Psoas muscle (tissue), 8 donors: Measurements from ENCODE around the gene IL1RL1. TPM values are rescaled to one million over a fixed set of nuclear protein-coding genes. Genes with fewer than 3 reads are reported as not detected.

Experiments
- ATAC-seq, 4 donors: fragments of 200-7000 bp; cut with Tn5 transposase; one replicate each; pipeline ENCODE4 v1.9.1; 2020; ENCODE audit warnings: moderate library complexity in 3 of 4, mild to moderate bottlenecking in 2 of 4
- DNase-seq, 2 donors: peaks; one replicate each; pipeline ENCODE4 v3.0.0-alpha.2; 2020
- H3K27ac ChIP-seq: fragments of 200-600 bp; one replicate; pipeline ENCODE4 v1.8.0; 2022
- H3K27me3 ChIP-seq, 3 donors: fragments of 200-600 bp in 1 of 3; one replicate each; pipeline versions ENCODE4 v1.6.1 to v1.8.0; 2013 to 2022; ENCODE audit warnings: low read length in 2 of 3, mild to moderate bottlenecking in 2 of 3, moderate library complexity in 1 of 3; ENCODE audit not compliant: insufficient read depth in 3 of 3
- H3K36me3 ChIP-seq, 2 donors: fragments of 200-600 bp in 1 of 2; one replicate each; pipeline versions ENCODE4 v1.6.1 to v1.8.0; 2013 to 2022; ENCODE audit warnings: low read depth in 1 of 2, mild to moderate bottlenecking in 1 of 2, moderate library complexity in 1 of 2; ENCODE audit not compliant: insufficient read depth in 1 of 2
- H3K4me1 ChIP-seq: fragments of 200-600 bp; one replicate; pipeline ENCODE4 v1.8.0; 2022
- H3K4me3 ChIP-seq: fragments of 200-600 bp; one replicate; pipeline ENCODE4 v1.8.0; 2022; ENCODE audit warnings: mild to moderate bottlenecking
- H3K9me3 ChIP-seq: fragments of 200-600 bp; one replicate; pipeline ENCODE4 v1.8.0; 2022
- WGBS, 3 donors: extraction: QIAGEN DNeasy Blood & Tissue Kit; methylation state at CpG; one replicate each; pipeline versions ENCODE4 v1.1.6 to v1.1.7; 2013; 5-methylcytosine and 5-hydroxymethylcytosine counted together
- intact Hi-C, 2 donors: fragments of 100-400 bp; cut with DNase I; formaldehyde crosslinking; loops; one replicate each; pipeline versions ENCODE4 v1.11.0 to v1.14.2; 2022
- polyA plus RNA-seq, 3 donors: library from polyadenylated mRNA; stranded (reverse); fragments of 200-250 nt; gene quantifications; one replicate each; pipeline ENCODE4 v1.2.3, GENCODE V29; 2013
- total RNA-seq, 4 donors: library from RNA; stranded (reverse); fragmentation: NEBNext Ultra II Directional in 2 of 4; extraction: Animal tissue kit (Norgen Biotek cat#: 25700) in 2 of 4; gene quantifications; one replicate each; pipeline versions ENCODE4 v1.2.1 to v1.2.4, GENCODE V29; 2021 to 2023
- TF ChIP-seq, protein P1 (sequence below): fragments of 200-600 bp; IDR thresholded peaks from one replicate; pipeline ENCODE4 v1.8.0; 2022; ENCODE audit warnings: antibody characterized with exemption
- donor health status: healthy with polysubstance abuse.
- donor health status: DM: no; HTN: no; CAD: no; lungs with moderate emphysema.
- donor health status: Bipolar disorder and iron deficiency.
- donor health status: healthy.
- donor health status: DM: yes; HTN: yes; CAD: no.
- donor health status: DM: no; HTN: no; CAD: no.
- donor health status: DM: no; HTN: no; CAD: no.
- donor health status: DM: yes; HTN: yes; CAD: no.

The IL1RL1 gene
- total and polyA plus RNA-seq, 7 donors: 0.43 to 13.1 (median 2.9) TPM

DNA sequence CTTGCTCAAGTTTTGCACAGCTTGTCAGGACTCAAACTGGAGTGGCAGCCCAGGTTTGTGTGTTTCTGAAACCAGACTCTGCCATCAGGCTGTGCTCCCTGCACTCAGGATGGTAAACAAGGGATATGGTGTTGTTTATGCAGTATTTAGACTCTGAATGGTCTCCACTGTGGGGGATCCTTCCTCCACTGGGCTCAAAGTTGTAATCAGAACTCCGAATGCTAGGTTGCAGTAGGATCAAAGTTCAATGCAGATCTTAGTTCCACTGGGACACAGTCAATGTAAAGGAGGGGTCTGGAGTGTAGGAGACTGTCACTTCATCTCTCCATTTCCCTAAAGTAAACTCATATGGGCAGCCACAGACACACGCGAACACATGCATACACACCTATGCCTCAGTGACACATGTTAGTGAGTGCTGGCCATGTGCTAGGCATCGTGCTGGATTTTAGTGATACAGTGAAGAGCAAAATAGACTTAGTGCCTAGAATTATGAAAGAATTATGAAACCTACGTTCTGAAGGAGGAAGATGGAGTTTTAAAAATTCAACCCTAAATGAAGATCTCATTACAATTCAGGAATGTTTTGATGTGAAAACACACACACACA, 50.4 kb downstream of the IL1RL1 start:
- Histone ChIP-seq H3K4me3 (no peak overlapping the region), H3K9me3 (no peaks in the 10 kb centered on the region), H3K27me3 (no peaks in the 10 kb centered on the region), H3K36me3 (no peaks in the 10 kb centered on the region), H3K27ac (no peak overlapping the region), H3K4me1 (no peaks in the 10 kb centered on the region)
- ATAC-seq (no peak), DNase-seq (no peak)
- TF ChIP-seq, protein P1, sequence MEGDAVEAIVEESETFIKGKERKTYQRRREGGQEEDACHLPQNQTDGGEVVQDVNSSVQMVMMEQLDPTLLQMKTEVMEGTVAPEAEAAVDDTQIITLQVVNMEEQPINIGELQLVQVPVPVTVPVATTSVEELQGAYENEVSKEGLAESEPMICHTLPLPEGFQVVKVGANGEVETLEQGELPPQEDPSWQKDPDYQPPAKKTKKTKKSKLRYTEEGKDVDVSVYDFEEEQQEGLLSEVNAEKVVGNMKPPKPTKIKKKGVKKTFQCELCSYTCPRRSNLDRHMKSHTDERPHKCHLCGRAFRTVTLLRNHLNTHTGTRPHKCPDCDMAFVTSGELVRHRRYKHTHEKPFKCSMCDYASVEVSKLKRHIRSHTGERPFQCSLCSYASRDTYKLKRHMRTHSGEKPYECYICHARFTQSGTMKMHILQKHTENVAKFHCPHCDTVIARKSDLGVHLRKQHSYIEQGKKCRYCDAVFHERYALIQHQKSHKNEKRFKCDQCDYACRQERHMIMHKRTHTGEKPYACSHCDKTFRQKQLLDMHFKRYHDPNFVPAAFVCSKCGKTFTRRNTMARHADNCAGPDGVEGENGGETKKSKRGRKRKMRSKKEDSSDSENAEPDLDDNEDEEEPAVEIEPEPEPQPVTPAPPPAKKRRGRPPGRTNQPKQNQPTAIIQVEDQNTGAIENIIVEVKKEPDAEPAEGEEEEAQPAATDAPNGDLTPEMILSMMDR: no peak
- WGBS, 3 donors: 71 to 80% (median 73%) methylated on average over 5 of the region's 5 CpGs
- intact Hi-C loops: no loop called here

DNA sequence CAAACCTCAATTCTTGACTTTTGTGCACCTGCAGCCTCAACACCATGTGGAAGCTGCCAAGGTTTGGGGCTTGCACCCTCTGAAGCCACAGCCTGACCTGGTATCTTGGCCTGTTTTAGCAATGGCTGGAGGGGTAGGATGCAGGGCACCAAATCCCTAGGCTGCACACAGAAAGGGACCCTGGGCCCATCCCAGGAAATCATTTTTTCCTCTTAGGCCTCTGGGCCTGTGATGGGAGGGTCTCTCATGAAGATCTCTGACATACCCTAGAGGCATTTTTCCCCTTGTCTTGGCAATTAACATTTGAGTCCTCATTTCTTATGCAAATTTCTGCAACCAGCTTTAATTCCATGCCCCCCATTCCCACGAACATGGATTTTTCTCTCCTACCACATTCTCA, 54.4 kb downstream of the IL1RL1 start:
- intact Hi-C loops: no loop called here
- DNase-seq (no peak), ATAC-seq (no peak)
- no peak overlapping the region for H3K27ac ChIP-seq
- no peaks in the 10 kb centered on the region for H3K4me1 ChIP-seq
- no peak overlapping the region for H3K4me3 ChIP-seq
- H3K36me3 ChIP-seq: no peaks in the 10 kb centered on the region
- no peaks in the 10 kb centered on the region for H3K9me3 ChIP-seq
- no peaks in the 10 kb centered on the region for H3K27me3 ChIP-seq
- TF ChIP-seq, protein P1: no peak
- WGBS, 3 donors: 85 to 91% (median 86%) methylated on average over 1 of the region's 1 CpG

DNA sequence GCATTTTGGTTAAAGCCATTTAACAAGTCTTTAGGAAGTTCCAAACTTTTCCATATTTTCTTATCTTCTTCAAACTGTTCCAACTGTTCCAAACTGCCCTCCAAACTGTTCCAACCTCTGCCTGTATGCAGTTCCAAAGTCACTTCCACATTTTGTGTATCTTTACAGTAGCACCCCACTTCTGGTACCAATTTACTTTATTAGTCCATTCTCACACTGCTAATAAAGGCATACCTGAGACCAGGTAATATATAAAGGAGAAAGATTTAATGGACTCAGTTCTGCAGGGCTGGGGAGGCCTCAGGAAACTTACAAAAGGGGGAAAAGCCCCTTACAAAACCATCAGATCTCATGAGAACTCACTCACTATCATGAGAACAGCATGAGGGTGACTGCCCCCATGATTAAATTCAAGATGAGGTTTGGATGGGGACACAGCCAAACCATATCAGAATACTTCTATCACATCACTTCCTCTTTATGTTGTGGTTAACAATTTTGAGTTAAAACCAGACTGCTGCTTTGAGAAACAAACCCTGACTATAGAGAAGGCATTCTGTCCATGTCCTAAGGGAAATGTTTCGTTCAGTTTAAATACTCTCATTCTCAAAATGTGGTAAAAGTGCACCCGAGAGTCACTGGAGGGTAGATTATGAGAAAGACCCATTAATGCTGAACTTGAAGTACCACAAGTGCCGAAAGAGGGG, 55.2 kb downstream of the IL1RL1 start:
- H3K27me3 ChIP-seq: no peaks in the 10 kb centered on the region
- H3K9me3 ChIP-seq: no peaks in the 10 kb centered on the region
- 80 to 86% (median 86%) methylated on average over 3 of the region's 3 CpGs for WGBS, 3 donors
- H3K36me3 ChIP-seq: no peaks in the 10 kb centered on the region
- no peaks in the 10 kb centered on the region for H3K4me1 ChIP-seq
- DNase-seq (no peak), ATAC-seq (no peak)
- intact Hi-C loops: no loop called here
- no peak overlapping the region for H3K4me3 ChIP-seq
- TF ChIP-seq, protein P1: no peak
- H3K27ac ChIP-seq: no peak overlapping the region

DNA sequence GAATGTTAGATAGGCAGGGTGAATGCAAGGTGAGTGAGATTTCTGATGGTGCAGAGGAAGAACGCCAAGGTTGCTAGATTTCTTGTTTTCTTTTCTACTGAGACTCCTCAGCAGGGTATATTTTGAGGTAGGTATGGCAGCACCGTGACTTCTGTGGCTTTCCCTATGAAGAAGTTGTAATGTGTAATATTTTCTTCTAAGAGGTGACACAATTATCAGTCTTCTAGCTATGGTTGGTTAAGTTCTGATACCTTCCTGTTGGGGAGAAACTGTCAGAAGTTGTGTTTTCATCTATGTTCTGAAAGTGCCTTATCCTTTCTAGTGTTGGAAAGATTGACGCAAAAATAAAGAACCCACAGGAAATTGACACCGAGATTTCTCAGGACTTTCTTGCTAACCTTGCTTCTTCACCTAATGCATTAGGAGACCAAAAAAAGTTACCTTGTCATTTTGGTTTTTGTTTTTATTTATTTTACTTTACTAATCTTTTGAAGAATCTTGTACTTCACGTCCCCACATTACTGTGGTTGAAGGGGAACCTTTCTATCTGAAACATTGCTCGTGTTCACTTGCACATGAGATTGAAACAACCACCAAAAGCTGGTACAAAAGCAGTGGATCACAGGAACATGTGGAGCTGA, 56.1 kb downstream of the IL1RL1 start:
- no peaks in the 10 kb centered on the region for H3K27me3 ChIP-seq
- WGBS, 3 donors: 83 to 85% (median 85%) methylated on average over 6 of the region's 6 CpGs
- ATAC-seq (no peak), DNase-seq (no peak)
- no peak overlapping the region for H3K27ac ChIP-seq
- intact Hi-C loops: no loop called here
- TF ChIP-seq, protein P1: no peak
- H3K36me3 ChIP-seq: no peaks in the 10 kb centered on the region
- H3K4me3 ChIP-seq: no peak overlapping the region
- no peaks in the 10 kb centered on the region for H3K4me1 ChIP-seq
- no peaks in the 10 kb centered on the region for H3K9me3 ChIP-seq
